H1 (cell line): ENCODE data around the gene DGCR8. TPM values are rescaled to one million over a fixed set of nuclear protein-coding genes. Genes with fewer than 3 reads are reported as not detected.

Source experiments
- KDM4A ChIP-seq: IDR thresholded peaks from one replicate; pipeline ENCODE4 v1.7.1; 2012; ENCODE audit warnings: low read depth, mild to moderate bottlenecking, moderate library complexity, low read length, inconsistent platforms; ENCODE audit not compliant: severe bottlenecking
- TAF7 ChIP-seq: optimal IDR thresholded peaks from 2 replicates; pipeline ENCODE3; 2011; ENCODE audit warnings: low read depth, mild to moderate bottlenecking, inconsistent platforms, low read length, moderate library complexity, borderline replicate concordance
- polyA plus RNA-seq, 7 experiments: library from polyadenylated mRNA; depleted of rRNA in 3 of 7; stranded (reverse) in 5 of 7; unstranded in 2 of 7; fragments of >200 nt in 5 of 7; fragments of 200-250 nt in 2 of 7; gene quantifications; 1 replicate in 5 of 7; 2 replicates in 1 of 7; 4 replicates in 1 of 7; pipeline versions ENCODE4 v1.2.1 to v1.2.3, GENCODE V29; 2011 to 2013; ENCODE audit warnings: missing spikeins in 2 of 7, mixed read lengths in 2 of 7
- total RNA-seq: library from RNA; stranded (reverse); fragmentation: NEBNext Ultra II Directional; extraction: Animal tissue kit (Norgen Biotek cat#: 25700); gene quantifications from 2 replicates; pipeline ENCODE4 v1.2.1, GENCODE V29; 2021
- TF ChIP-seq, protein P1 (sequence below): fragments of 300-600 bp; sonication (generic); IDR thresholded peaks from 2 replicates; pipeline ENCODE4 v1.7.1; 2012; ENCODE audit warnings: low read length, moderate library complexity, mild to moderate bottlenecking, inconsistent platforms; ENCODE audit not compliant: insufficient replicate concordance

The DGCR8 gene
- total and polyA plus RNA-seq, 2 of the 8 experiments (the other 6 are each of a cell fraction or from before 2014, with no cell fraction given): 23.7 to 43.7 TPM

- TF ChIP-seq, protein P1, sequence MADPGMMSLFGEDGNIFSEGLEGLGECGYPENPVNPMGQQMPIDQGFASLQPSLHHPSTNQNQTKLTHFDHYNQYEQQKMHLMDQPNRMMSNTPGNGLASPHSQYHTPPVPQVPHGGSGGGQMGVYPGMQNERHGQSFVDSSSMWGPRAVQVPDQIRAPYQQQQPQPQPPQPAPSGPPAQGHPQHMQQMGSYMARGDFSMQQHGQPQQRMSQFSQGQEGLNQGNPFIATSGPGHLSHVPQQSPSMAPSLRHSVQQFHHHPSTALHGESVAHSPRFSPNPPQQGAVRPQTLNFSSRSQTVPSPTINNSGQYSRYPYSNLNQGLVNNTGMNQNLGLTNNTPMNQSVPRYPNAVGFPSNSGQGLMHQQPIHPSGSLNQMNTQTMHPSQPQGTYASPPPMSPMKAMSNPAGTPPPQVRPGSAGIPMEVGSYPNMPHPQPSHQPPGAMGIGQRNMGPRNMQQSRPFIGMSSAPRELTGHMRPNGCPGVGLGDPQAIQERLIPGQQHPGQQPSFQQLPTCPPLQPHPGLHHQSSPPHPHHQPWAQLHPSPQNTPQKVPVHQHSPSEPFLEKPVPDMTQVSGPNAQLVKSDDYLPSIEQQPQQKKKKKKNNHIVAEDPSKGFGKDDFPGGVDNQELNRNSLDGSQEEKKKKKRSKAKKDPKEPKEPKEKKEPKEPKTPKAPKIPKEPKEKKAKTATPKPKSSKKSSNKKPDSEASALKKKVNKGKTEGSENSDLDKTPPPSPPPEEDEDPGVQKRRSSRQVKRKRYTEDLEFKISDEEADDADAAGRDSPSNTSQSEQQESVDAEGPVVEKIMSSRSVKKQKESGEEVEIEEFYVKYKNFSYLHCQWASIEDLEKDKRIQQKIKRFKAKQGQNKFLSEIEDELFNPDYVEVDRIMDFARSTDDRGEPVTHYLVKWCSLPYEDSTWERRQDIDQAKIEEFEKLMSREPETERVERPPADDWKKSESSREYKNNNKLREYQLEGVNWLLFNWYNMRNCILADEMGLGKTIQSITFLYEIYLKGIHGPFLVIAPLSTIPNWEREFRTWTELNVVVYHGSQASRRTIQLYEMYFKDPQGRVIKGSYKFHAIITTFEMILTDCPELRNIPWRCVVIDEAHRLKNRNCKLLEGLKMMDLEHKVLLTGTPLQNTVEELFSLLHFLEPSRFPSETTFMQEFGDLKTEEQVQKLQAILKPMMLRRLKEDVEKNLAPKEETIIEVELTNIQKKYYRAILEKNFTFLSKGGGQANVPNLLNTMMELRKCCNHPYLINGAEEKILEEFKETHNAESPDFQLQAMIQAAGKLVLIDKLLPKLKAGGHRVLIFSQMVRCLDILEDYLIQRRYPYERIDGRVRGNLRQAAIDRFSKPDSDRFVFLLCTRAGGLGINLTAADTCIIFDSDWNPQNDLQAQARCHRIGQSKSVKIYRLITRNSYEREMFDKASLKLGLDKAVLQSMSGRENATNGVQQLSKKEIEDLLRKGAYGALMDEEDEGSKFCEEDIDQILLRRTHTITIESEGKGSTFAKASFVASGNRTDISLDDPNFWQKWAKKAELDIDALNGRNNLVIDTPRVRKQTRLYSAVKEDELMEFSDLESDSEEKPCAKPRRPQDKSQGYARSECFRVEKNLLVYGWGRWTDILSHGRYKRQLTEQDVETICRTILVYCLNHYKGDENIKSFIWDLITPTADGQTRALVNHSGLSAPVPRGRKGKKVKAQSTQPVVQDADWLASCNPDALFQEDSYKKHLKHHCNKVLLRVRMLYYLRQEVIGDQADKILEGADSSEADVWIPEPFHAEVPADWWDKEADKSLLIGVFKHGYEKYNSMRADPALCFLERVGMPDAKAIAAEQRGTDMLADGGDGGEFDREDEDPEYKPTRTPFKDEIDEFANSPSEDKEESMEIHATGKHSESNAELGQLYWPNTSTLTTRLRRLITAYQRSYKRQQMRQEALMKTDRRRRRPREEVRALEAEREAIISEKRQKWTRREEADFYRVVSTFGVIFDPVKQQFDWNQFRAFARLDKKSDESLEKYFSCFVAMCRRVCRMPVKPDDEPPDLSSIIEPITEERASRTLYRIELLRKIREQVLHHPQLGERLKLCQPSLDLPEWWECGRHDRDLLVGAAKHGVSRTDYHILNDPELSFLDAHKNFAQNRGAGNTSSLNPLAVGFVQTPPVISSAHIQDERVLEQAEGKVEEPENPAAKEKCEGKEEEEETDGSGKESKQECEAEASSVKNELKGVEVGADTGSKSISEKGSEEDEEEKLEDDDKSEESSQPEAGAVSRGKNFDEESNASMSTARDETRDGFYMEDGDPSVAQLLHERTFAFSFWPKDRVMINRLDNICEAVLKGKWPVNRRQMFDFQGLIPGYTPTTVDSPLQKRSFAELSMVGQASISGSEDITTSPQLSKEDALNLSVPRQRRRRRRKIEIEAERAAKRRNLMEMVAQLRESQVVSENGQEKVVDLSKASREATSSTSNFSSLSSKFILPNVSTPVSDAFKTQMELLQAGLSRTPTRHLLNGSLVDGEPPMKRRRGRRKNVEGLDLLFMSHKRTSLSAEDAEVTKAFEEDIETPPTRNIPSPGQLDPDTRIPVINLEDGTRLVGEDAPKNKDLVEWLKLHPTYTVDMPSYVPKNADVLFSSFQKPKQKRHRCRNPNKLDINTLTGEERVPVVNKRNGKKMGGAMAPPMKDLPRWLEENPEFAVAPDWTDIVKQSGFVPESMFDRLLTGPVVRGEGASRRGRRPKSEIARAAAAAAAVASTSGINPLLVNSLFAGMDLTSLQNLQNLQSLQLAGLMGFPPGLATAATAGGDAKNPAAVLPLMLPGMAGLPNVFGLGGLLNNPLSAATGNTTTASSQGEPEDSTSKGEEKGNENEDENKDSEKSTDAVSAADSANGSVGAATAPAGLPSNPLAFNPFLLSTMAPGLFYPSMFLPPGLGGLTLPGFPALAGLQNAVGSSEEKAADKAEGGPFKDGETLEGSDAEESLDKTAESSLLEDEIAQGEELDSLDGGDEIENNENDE: no peak
- TF ChIP-seq TAF7 (no peak), KDM4A (no peak)
Measured at GRCh38 chr22:20054034-20054427, 26.0 kb upstream of the DGCR8 start (continued).
